GM13977 (cell line): ENCODE results near the gene DSTYK.

Experiments
- DNase-seq: peaks from one replicate; pipeline ENCODE4 v3.0.0; 2012; ENCODE audit warnings: low spot score
- in situ Hi-C: fragments of 300-500 bp; cut with MboI; formaldehyde crosslinking; loops from one replicate; pipeline ENCODE4 v1.12.0; 2022; ENCODE audit warnings: low sequenced_read_pairs, low pct_unique_long_range_greater_than_20kb, mixed read lengths, inconsistent platforms; ENCODE audit not compliant: unreplicated experiment
- TF ChIP-seq, protein P1 (sequence below): IDR thresholded peaks from 2 replicates; pipeline ENCODE4 v1.5.1; 2012; ENCODE audit warnings: mild to moderate bottlenecking, control low read depth; ENCODE audit not compliant: insufficient read depth; ENCODE audit errors: extremely low read depth, missing control alignments

DSTYK gene

DNA sequence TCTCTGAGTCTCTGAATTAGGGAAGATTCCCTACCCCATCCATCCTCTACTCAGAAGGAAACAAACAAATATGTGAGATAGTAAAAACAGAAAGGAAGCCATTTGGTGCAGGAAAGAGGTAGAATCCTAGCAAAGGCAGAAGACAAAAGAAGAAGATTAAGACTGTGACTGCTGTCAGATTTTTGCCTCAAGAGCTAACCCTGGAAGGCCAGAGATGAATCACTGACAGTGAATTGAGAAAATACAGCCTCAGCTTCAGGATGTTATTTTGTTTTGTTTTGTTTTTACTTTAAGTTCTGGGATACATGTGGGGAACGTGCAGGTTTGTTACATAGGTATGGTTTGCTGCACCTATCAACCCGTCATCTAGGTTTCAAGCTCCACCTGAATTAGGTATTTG is 31.7 kb downstream of the DSTYK start:
- in situ Hi-C loops: no loop called here
- TF ChIP-seq, protein P1, sequence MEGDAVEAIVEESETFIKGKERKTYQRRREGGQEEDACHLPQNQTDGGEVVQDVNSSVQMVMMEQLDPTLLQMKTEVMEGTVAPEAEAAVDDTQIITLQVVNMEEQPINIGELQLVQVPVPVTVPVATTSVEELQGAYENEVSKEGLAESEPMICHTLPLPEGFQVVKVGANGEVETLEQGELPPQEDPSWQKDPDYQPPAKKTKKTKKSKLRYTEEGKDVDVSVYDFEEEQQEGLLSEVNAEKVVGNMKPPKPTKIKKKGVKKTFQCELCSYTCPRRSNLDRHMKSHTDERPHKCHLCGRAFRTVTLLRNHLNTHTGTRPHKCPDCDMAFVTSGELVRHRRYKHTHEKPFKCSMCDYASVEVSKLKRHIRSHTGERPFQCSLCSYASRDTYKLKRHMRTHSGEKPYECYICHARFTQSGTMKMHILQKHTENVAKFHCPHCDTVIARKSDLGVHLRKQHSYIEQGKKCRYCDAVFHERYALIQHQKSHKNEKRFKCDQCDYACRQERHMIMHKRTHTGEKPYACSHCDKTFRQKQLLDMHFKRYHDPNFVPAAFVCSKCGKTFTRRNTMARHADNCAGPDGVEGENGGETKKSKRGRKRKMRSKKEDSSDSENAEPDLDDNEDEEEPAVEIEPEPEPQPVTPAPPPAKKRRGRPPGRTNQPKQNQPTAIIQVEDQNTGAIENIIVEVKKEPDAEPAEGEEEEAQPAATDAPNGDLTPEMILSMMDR: no peak
- DNase-seq: no peak

DNA sequence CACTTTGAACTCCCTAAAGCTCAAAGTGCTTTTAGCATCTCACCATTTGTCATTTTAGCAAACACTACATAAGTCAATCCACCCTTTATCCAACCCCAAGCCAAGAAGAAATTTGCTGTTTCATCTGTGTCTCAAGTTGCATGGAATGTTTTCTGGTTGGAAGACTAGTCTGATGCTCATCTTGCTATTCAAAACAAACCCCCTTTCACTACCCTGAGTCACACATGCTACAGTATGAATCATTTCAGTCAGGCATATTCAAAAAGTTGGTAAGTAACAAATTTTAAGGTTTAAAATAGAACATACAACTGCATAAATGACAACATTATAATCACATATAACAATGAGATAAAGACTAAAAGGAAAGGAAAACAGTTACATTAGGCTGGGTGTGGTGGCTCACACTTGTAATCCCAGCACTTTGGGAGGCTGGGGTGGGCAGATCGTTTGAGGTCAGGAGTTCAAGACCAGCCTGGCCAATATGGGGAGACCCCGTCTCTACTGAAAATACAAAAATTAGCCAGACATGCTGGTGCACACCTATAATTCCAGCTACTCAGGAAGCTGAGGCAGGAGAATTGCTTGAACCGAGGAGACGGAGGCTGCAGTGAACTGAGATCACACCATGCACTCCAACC is 38.7 kb downstream of the DSTYK start:
- TF ChIP-seq, protein P1: no peak
- DNase-seq: no peak
- in situ Hi-C loops: no loop called here

DNA sequence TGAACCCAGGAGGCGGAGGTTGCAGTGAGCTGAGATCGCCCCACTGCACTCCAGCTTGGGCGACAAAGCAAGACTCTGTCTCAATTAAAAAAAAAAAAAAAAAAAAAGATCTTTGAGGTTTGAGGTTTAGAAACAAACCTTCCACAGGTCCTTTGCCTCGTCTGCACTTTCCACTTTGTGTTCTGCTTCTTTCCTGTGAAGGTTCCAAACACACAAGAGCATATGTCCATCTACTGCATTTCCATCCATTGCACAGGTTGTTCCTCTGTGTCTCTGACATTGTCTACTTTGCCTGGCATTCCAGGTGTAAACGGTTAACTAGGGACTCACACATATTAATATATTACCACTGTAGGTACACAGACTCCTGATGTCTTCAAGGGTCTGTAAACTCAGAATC is 40.1 kb downstream of the DSTYK start:
- TF ChIP-seq, protein P1: no peak
- in situ Hi-C loops: no loop called here
- DNase-seq: no peak

DNA sequence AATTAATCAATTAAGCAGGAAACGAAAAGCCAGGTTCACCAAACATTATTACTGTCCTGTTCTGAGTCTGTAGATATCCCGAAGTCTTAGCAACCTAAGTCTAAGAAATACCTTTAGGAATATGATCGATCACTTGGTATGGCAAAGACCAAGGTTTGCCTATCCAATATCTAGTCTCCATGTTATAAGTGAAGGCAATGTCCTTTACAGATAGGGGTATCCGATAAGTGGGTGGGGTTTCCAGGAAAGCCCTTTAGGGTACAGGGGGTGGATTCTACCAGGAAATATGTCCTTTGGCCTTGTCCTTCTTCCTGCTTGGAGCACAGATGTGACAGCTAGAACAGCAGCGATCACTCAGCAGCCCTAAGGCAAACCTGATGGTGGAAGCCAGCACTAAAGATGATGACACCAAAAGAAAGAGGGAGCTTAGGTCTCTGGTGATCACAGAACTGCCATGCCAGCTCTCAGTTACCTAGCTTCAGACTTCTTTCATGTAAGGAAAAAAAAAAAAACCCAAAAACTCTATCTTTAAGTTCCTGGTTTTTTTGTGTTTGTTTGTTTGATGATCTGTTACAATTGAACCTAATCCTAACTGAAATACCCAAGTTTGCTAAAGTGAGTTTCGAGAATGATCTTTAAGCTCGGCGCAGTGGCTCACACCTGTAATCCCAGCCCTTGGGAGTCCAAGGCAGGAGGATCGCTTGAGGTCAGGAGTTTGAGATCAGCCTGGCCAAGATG is 40.8 kb downstream of the DSTYK start:
- TF ChIP-seq, protein P1: no peak
- DNase-seq: no peak
- in situ Hi-C loops: no loop called here

DNA sequence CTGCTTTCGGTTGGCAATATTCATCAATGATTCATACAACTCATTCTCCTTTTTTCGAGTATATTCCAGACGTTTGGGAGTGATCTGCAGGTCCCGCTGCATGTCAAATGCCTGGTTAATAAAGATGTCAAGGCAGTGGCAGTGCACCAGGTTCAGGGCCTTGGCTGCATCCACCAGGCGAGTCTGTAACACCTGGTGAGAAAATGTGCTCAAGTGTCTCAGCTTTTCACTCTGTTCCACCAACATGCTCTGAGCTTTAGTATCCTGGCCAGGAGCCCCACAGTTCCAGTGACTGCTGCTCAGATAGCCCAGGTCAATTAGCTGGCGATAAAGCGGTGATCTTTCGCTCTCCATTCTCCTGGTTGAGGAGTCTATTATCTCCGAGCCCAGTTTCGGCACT is 42.3 kb downstream of the DSTYK start:
- no peak for DNase-seq
- TF ChIP-seq, protein P1: no peak

DNA sequence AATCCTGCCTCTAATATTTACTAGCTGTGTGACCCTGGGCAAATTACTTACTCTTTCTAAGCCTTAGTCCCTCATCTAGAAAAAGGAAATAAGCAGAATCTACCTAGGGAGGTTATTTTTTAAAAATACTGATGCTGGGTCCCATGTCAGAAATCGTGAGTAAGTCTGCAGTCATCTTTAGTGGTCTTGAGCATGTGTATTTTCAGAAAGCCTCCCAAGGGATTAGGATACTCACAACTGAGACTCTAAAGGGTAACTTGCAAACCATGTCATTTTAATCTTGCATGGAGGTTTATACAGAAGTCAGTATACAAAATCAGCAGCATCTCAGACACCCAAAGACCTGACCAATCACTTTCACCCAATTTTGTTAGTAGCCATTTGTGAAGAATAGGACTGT is 43.2 kb downstream of the DSTYK start:
- DNase-seq: no peak
- in situ Hi-C loops: no loop called here
- TF ChIP-seq, protein P1: no peak

More for the DNA sequence above, 42.3 kb downstream of the DSTYK start:
- in situ Hi-C loops: no loop called here
